ENCODE data around the gene ARFIP2. TPM values are rescaled to one million over a fixed set of nuclear protein-coding genes. Genes with fewer than 3 reads are reported as not detected.
A peak's percentile ranks its signal among the peaks of the same experiment; 100 is the strongest.

ARFIP2 gene
- total RNA-seq, 2 donors from 2014 or later: 45.9 to 48.2 TPM

- Mint-ChIP-seq H3K9me3 (no peaks in the 10 kb centered on the region), H3K36me3 (ENCODE audit: insufficient read depth in 2 of 2) (peaks cover 3 to 12% of the 10 kb centered on the region in 2 donors), H3K4me3 (no peak overlapping the region), H3K27ac (no peak overlapping the region), H3K4me1 (ENCODE audit: low read depth) (no peaks in the 10 kb centered on the region), H3K27me3 (ENCODE audit: low read depth) (no peaks in the 10 kb centered on the region)
- no peak for DNase-seq
- peak in 1 of 2 donors; percentile 9 for ATAC-seq (replicated peaks in 1 of 2)
Measured at GRCh38 chr11:6498121-6498520, 17.0 kb upstream of the ARFIP2 start.

GRCh38 chr11:6497069-6497839 lies 16.1 kb upstream of the ARFIP2 start, which contains the start of gene DNHD1:
DNHD1 (plus strand) TSS chr11:6497280; CDS start chr11:6498216, 936 bp downstream.
- Mint-ChIP-seq H3K4me3 (no peak within 1 kb of the TSS), H3K9me3 (no peaks in the 10 kb centered on the region), H3K36me3 (ENCODE audit: insufficient read depth in 2 of 2) (peaks cover 3 to 13% of the 10 kb centered on the region in 2 donors), H3K4me1 (ENCODE audit: low read depth) (no peaks in the 10 kb centered on the region), H3K27me3 (ENCODE audit: low read depth) (no peaks in the 10 kb centered on the region), H3K27ac (no peak within 1 kb of the TSS)
- no peak for ATAC-seq (replicated peaks in 1 of 2)
- DNase-seq: no peak

GRCh38 chr11:6489306-6489705 lies 8.2 kb upstream of the ARFIP2 start:
- H3K9me3 Mint-ChIP-seq: no peaks in the 10 kb centered on the region
- no peak overlapping the region for H3K4me3 Mint-ChIP-seq
- DNase-seq (no peak), ATAC-seq (replicated peaks in 1 of 2) (no peak)
- H3K36me3 Mint-ChIP-seq (ENCODE audit: insufficient read depth in 2 of 2): peaks cover 0 to 5% of the 10 kb centered on the region in 2 donors
- H3K4me1 Mint-ChIP-seq (ENCODE audit: low read depth): no peaks in the 10 kb centered on the region
- H3K27ac Mint-ChIP-seq: no peak overlapping the region
- no peaks in the 10 kb centered on the region for H3K27me3 Mint-ChIP-seq (ENCODE audit: low read depth)

- H3K9me3 Mint-ChIP-seq: no peaks in the 10 kb centered on the region
- H3K27ac Mint-ChIP-seq: no peak overlapping the region
- H3K36me3 Mint-ChIP-seq (ENCODE audit: insufficient read depth in 2 of 2): peaks cover 0 to 5% of the 10 kb centered on the region in 2 donors
- no peaks in the 10 kb centered on the region for H3K27me3 Mint-ChIP-seq (ENCODE audit: low read depth)
- H3K4me3 Mint-ChIP-seq: no peak overlapping the region
- no peak for ATAC-seq (replicated peaks in 1 of 2)
- no peak for DNase-seq
- H3K4me1 Mint-ChIP-seq (ENCODE audit: low read depth): no peaks in the 10 kb centered on the region
Measured at GRCh38 chr11:6488821-6489220, 7.7 kb upstream of the ARFIP2 start.

- Mint-ChIP-seq H3K4me1 (ENCODE audit: low read depth) (peaks cover 3% of the 10 kb centered on the region), H3K4me3 (no peak overlapping the region), H3K27ac (no peak overlapping the region), H3K9me3 (no peaks in the 10 kb centered on the region), H3K36me3 (ENCODE audit: insufficient read depth in 2 of 2) (peaks cover under 1 to 5% of the 10 kb centered on the region in 2 donors), H3K27me3 (ENCODE audit: low read depth) (no peaks in the 10 kb centered on the region)
- DNase-seq (no peak), ATAC-seq (replicated peaks in 1 of 2) (no peak)
Measured at GRCh38 chr11:6488342-6488741, 7.2 kb upstream of the ARFIP2 start.

GRCh38 chr11:6486938-6487337 lies 5.8 kb upstream of the ARFIP2 start:
- Mint-ChIP-seq H3K36me3 (ENCODE audit: insufficient read depth in 2 of 2) (peaks cover 6 to 7% of the 10 kb centered on the region in 2 donors), H3K4me3 (no peak overlapping the region), H3K4me1 (ENCODE audit: low read depth) (peaks cover 16% of the 10 kb centered on the region), H3K9me3 (no peaks in the 10 kb centered on the region), H3K27me3 (ENCODE audit: low read depth) (no peaks in the 10 kb centered on the region), H3K27ac (no peak overlapping the region)
- ATAC-seq (replicated peaks in 1 of 2) (no peak), DNase-seq (no peak)

GRCh38 chr11:6486256-6486655 lies 5.1 kb upstream of the ARFIP2 start:
- Mint-ChIP-seq H3K27ac (no peak overlapping the region), H3K9me3 (no peaks in the 10 kb centered on the region), H3K4me1 (ENCODE audit: low read depth) (peaks cover 18% of the 10 kb centered on the region), H3K4me3 (no peak overlapping the region), H3K27me3 (ENCODE audit: low read depth) (no peaks in the 10 kb centered on the region), H3K36me3 (ENCODE audit: insufficient read depth in 2 of 2) (peaks cover 6 to 7% of the 10 kb centered on the region in 2 donors)
- DNase-seq (no peak), ATAC-seq (replicated peaks in 1 of 2) (no peak)

GRCh38 chr11:6485661-6486060 lies 4.5 kb upstream of the ARFIP2 start:
- Mint-ChIP-seq H3K4me1 (ENCODE audit: low read depth) (peaks cover 24% of the 10 kb centered on the region), H3K4me3 (no peak overlapping the region)

GRCh38 chr11:6483015-6483414 lies 1.9 kb upstream of the ARFIP2 start:
- DNase-seq: no peak
- Mint-ChIP-seq H3K4me3 (peak overlapping the region; percentile 10 to 94), H3K36me3 (ENCODE audit: insufficient read depth in 2 of 2) (peaks cover 6 to 7% of the 10 kb centered on the region in 2 donors), H3K27me3 (ENCODE audit: low read depth) (no peaks in the 10 kb centered on the region), H3K9me3 (no peaks in the 10 kb centered on the region), H3K27ac (peak overlapping the region; percentile 66), H3K4me1 (ENCODE audit: low read depth) (peaks cover 40% of the 10 kb centered on the region)
- ATAC-seq (replicated peaks in 1 of 2): no peak

More at GRCh38 chr11:6485661-6486060, 4.5 kb upstream of the ARFIP2 start:
- H3K27ac Mint-ChIP-seq: no peak overlapping the region
- ATAC-seq (replicated peaks in 1 of 2) (no peak), DNase-seq (no peak)
- H3K9me3 Mint-ChIP-seq: no peaks in the 10 kb centered on the region
- H3K27me3 Mint-ChIP-seq (ENCODE audit: low read depth): no peaks in the 10 kb centered on the region
- peaks cover 6 to 7% of the 10 kb centered on the region in 2 donors for H3K36me3 Mint-ChIP-seq (ENCODE audit: insufficient read depth in 2 of 2)

- DNase-seq: no peak
- no peaks in the 10 kb centered on the region for H3K27me3 Mint-ChIP-seq (ENCODE audit: low read depth)
- peak overlapping the region; percentile 94 for H3K4me3 Mint-ChIP-seq
- no peaks in the 10 kb centered on the region for H3K9me3 Mint-ChIP-seq
- H3K36me3 Mint-ChIP-seq (ENCODE audit: insufficient read depth in 2 of 2): peaks cover 6 to 7% of the 10 kb centered on the region in 2 donors
- peaks cover 40% of the 10 kb centered on the region for H3K4me1 Mint-ChIP-seq (ENCODE audit: low read depth)
- peak overlapping the region; percentile 66 for H3K27ac Mint-ChIP-seq
- no peak for ATAC-seq (replicated peaks in 1 of 2)
Measured at GRCh38 chr11:6482441-6482840, 1.3 kb upstream of the ARFIP2 start.

GRCh38 chr11:6481924-6482275 lies 769 bp upstream of the ARFIP2 start:
- H3K4me1 Mint-ChIP-seq (ENCODE audit: low read depth): peaks cover 40% of the 10 kb centered on the region
- H3K36me3 Mint-ChIP-seq (ENCODE audit: insufficient read depth in 2 of 2): peaks cover 6 to 10% of the 10 kb centered on the region in 2 donors
- H3K9me3 Mint-ChIP-seq: no peaks in the 10 kb centered on the region
- DNase-seq (no peak), ATAC-seq (replicated peaks in 1 of 2) (no peak)
- H3K27me3 Mint-ChIP-seq (ENCODE audit: low read depth): no peaks in the 10 kb centered on the region
- H3K27ac Mint-ChIP-seq: peak overlapping the region; percentile 87
- peak overlapping the region; percentile 94 for H3K4me3 Mint-ChIP-seq

GRCh38 chr11:6480299-6480914 lies 724 bp downstream of the ARFIP2 start:
- Mint-ChIP-seq H3K4me3 (peak overlapping the region; percentile 94), H3K4me1 (ENCODE audit: low read depth) (peaks cover 40% of the 10 kb centered on the region), H3K9me3 (no peaks in the 10 kb centered on the region), H3K27me3 (ENCODE audit: low read depth) (no peaks in the 10 kb centered on the region), H3K36me3 (ENCODE audit: insufficient read depth in 2 of 2) (peaks cover 7 to 10% of the 10 kb centered on the region in 2 donors), H3K27ac (peak overlapping the region; percentile 87)
- no peak for ATAC-seq (replicated peaks in 1 of 2)
- no peak for DNase-seq

GRCh38 chr11:6476571-6476970 lies 4.6 kb downstream of the ARFIP2 start:
- Mint-ChIP-seq H3K4me3 (no peak overlapping the region), H3K36me3 (ENCODE audit: insufficient read depth in 2 of 2) (peaks cover 2 to 3% of the 10 kb centered on the region in 2 donors), H3K27ac (no peak overlapping the region), H3K27me3 (ENCODE audit: low read depth) (no peaks in the 10 kb centered on the region), H3K4me1 (ENCODE audit: low read depth) (peaks cover 34% of the 10 kb centered on the region), H3K9me3 (no peaks in the 10 kb centered on the region)
- ATAC-seq (replicated peaks in 1 of 2) (no peak), DNase-seq (no peak)
